Tongue (tissue), 2 donors: ENCODE results near the gene RTP5. TPM values are rescaled to one million over a fixed set of nuclear protein-coding genes. Genes with fewer than 3 reads are reported as not detected.
A peak's percentile ranks its signal among the peaks of the same experiment; 100 is the strongest.

Source experiments
- DNase-seq: peaks from one replicate; pipeline ENCODE4 v3.0.0-alpha.2; 2015
- total RNA-seq: library from RNA; depleted of rRNA; stranded (reverse); fragments of >200 nt; gene quantifications from one replicate; pipeline ENCODE4 v1.2.3, GENCODE V29; 2014

Gene RTP5
- total RNA-seq, 1 donor from 2014 or later, result not detected

DNA sequence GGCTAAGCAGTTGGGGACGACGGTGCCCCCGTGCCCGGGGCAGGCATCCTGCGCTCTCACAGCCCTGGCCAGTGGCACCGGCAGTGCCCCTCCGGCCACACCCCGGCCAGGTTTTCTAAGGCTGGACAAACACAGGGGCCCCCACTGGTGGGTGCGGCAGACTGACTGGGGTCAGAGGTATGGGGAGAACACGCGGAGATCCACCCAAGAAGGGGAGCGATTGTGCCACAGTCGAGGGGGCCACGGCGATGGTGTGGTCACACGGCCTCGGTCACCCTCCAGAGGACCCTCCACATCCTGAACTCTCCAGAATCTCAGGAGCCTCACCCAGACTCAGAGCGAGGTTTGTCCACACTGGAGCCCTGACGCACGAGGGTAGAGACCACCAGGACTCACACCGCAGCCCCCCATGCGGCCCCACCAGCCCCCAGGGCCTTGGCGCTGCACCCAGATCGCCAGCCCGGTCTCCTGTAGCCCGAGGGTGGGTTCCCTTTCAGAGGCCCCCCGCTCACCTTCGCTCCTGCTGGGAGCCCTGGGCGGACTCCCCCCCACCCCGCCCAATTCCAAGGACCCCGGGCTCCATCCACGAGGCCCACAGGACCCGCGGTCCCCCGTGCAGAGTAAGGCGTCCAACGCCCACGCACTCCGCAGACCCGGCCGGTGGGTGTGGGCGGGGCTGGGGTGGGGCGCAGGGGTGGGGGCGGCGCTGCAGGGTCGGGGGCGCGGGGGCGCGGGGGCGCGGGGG lies 26.0 kb upstream of the RTP5 start:
- no peak for DNase-seq

DNA sequence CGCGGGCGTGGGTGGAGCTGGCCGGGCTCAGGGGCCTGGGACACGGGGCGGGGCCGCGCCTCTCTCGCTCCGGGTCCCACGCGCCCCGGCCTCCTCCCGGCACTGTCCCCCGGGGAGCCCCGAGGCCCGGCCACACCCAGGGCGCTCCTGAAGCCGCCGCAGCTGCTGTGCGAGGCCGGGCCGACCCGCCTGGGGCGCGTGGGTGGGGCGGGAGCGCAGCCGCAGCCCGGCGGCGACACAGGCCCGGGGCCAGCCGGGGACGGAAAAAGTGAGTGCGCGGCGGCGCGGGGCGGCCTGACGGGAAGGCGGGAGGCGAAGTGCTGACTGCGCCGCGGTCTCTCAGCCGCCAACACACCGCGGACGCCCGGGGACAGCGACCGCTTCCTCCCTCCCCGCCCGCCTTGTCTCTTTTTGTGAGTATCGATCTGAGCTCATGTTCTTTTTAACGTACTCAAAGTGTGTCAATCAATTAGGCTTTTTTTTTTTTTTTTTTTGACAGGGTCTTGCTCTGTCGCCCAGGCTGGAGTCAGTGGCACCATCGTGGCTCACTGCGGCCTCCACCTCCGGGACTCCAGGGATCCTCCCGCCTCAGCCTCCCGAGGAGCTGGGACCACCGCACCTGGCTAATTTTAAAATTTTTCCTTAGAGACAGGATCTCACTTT lies 25.3 kb upstream of the RTP5 start:
- peak; percentile 88 for DNase-seq

DNA sequence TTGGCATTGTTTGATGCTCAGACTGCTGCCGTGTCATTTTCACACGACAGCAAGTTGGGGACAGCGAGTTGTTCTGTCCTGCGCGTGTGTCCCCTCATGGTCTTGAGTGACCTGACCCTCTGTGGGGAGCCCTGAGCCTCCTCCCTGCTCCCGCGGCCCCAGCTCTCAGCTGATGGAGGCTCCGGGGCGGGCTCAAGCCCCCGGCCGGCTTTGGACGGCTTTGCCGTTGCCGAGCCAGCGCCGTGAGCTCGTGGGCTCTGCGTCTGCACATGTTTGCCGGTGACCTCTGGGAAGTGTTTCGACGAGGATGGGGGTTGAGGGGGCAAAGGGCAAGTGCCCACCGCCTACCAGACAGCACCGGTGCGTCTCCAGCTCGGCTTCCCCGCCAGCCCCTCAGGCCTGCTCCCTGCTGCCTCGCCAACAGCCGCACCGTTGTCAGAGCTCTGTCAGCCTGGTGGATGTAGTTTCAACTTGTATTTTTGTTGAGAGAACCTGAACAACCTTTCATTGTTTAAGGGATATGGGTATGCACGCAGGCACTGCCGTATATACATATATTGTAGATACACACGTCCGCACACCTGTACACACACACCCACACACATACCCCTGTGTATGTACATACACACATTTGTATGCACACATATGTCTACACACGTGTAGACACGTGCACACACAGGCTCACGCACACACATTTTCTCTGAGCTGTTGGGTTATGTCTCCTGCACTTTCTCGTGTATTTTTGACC lies 24.5 kb upstream of the RTP5 start:
- peak; percentile 11 for DNase-seq

DNA sequence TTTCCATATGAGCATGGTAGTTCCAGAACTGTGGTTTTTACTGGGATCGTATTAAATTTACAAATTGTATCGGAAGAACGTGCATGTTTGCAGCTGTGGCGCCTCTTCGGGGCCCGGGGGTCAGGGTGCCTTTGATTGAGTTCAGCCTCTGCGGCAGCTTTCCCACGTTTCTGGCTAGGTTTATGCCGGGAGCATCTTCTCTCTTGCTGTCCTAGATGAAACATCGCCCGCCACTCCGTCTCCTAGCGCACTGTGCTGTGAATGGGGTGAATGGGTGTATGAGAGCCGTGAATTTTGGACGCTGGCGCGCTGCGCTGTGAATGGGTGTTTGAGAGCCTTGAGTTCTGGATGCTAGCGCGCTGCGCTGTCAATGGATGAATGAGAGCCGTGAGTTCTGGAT lies 23.1 kb upstream of the RTP5 start:
- DNase-seq, result no peak

DNA sequence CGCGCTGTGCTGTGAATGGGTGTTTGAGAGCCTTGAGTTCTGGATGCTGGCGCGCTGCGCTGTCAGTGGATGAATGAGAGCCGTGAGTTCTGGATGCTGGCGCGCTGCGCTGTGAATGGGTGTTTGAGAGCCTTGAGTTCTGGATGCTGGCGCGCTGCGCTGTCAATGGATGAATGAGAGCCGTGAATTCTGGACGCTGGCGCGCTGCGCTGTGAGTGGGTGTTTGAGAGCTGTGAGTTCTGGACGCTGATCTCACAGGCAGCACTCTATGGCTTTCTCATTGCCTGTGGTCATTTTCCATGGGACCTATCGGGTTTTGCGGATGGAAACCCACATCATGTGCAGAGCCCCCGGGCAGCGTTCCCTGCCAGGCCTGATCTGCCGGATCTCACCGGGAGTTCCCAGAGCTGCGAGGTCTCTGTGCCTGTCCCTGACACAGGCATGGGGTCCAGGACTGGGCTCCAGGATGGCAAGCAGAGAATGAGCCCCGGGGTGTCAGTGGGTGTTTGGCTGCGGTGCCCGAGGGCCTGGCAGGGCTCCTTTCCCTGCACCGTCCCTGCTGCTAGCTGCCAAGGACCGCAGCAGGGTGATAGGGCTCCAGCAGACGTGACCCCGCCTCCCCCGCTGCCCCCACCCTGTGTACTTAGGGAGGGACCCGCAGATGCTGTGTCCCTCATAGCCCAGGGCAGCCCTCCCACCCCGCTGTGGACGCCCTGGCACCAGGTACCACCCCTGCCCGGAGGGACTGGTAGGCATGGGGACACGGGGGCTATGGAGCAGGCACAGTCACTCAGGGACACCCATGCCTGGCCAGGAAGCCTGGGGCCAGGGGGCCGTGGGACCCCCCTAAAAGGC lies 20.5 kb upstream of the RTP5 start:
- DNase-seq, result no peak

DNA sequence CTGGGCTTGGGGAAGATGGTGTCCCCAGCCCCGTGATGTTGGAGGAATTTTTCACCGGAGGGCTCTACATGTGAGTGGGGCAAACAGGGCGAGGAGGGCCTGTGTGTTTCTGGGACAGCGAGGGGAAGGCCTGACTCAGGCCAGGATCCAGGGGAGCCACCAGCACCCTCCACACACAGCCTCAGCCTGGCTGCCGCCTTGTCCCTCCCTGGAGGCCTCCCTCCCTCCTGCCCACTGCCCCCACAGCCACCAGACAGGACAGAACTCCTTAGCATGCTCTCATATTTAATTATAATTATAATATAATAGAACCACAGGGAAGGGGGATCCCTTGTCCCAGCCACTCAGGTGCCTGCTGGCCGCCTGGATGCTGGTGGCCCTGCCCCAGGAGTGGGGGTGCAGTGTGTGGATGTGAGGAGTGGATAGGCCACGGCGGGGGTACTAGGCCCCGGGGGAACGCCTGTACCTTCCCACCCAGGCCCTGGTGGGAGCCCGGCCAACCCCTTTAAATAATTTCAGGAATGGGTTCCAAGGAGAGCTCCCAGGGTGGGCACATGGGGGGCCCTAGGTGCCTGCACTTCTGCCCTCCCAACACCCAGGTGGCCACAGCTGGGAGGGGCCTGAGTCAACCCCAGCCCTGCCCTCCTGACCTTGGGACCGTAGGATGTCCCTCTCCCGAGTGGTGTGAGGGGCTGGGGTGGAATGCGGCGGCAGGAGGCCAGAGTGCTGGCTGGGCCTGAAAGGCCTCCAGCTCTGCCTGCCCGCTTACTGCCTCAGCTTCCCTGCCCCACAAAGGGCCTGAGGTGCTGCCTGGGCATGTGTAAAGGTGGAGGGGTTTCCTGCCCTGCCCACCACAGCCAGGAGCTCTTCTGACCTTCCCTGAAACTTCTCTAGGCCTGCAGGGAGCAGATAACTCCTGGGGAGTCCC lies 19.6 kb upstream of the RTP5 start:
- no peak for DNase-seq

DNA sequence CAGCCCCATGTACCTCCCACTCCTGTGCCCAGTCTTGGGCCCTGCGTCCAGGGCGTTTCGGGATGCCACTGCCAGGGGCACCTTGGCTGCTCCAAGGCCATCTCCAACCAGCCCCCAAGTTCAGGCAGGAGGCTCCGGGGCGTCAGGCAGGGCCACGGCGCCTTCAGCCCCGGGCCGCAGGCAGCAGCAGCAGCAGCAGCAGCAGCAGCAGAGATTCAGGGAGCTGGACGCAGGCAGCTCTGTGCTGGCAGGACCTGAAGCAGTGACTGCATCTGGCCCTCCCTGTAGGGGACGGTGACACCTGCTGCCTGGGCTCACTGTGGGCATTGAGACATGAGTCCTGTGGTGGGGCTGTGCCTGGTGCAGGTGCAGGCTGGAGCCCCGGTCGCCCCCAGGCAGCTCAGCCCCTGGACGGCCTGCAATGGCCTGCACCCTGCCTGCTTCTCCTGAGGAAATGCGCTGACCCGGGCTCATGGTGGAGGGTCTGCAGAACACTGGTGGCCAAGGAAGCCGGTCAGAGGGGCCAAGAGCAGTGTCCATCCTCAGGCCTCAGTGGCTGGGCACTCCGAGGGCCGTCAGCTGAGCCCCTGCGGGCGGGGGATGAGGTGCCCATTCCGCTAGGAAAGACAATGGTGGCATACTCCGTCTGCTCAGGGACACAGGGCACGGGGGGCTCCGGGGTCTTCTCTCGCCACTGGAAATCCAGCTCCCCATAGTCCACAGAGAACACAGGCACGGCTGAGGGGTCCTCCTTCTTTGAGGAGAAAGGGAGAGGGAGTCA lies 18.8 kb upstream of the RTP5 start:
- no peak for DNase-seq

DNA sequence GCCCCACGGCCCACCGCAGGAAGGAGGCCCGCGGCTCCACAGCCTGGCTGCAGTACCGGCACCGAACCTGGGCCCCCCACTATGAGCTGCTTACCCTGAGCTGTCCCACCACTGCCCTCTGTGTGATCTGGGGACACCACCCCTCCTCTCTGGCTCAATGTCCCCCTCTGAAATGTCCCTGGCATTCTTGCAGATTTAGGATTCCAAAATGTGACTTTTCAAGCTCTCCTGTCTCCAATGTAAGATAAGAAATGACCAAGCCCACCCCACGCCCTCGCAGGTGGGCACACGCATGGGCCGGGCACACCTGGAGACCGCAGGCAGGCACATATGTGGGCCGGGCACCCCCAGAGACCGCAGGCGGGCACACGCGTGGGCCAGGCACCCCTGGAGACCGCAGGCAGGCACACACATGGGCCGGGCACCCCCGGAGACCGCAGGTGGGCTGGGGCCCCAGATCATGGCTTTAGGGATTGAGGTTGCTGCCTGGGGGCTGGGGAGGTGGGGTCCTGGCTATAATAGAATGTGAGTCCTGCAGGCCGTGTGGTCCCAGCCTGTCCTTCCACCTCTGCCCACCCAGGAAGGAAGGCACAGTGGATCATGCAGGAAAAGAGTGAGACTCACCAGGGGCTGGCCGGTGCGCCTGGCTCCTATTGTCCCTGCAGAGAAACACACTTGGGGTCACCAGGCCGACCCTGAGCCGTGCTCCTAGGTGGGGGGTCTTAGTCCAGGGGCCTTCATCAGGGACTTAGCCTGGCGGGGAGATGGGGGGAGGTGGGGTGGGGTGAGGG lies 18.0 kb upstream of the RTP5 start:
- DNase-seq, result no peak

DNA sequence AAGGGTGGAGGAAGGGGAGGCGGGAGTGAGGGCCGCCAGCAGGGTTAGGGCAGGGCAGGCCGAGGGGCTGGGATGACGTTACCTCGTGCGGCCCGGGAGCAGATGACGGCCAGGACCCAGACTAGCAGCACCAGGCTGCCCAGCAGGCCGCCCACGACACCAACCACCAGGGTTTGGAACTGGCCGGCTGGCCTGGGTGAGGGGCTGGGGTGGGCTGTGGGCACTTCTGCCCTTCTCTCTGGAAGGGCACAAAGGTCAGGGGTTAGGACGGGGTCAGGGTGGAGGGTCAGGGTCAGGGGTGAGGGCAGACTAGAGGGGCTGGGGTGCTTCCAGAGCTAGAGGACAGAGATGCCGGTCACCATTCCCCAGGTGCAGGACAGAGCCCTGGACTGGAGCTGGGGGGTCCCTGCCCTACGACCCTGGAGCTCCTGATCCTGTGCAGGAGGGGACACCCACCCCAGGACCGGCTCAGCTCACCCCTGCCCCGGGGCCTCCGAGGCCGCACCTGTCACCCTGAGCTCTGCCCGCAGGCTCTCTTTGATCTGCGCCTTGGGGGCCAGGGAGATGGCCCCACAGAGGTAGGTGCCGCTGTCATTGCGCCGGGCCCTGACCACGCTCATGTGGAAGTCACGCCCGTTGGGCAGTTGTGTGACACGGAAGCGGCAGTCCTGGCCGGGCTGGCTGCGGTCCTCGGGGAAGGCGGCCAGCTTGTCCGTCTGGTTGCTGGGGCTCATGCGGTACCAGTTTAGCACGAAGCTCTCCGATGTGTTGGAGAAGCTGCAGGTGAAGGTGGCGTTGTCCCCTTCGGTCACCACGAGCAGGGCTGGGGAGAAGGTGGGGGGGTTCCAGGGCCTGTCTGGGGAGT lies 17.2 kb upstream of the RTP5 start:
- DNase-seq, result no peak

DNA sequence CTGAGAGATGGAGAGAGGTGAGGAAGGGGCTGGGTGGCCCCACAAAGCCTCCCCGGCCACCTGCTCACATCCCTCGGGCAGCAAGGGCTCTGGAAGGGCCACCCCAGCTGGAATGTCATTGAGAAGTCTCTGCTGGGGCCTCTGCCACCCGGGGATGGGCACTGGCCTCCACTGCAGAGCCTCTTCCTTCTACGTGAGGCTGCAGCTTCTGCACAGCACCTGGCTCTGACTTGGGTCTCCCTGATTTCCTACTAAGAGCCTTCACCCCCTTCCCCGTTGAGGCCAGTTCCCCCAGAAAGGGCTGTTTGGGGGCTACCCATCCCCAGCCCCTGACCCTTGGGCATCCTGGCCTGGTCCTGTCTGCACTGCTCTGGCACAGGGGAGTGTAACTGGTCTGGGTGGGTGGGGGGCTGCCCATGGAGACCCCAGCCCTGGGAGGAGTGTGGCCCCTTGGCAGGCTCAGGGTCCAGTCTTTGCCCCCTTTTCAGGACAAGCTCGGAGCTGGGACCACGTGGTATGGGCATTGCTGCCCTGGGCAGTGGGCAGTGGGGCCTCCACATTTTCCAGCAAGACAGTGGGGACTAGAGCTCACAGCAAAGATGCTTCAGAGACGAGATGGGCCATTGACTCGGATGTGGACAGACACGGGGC lies 16.4 kb upstream of the RTP5 start:
- no peak for DNase-seq

DNA sequence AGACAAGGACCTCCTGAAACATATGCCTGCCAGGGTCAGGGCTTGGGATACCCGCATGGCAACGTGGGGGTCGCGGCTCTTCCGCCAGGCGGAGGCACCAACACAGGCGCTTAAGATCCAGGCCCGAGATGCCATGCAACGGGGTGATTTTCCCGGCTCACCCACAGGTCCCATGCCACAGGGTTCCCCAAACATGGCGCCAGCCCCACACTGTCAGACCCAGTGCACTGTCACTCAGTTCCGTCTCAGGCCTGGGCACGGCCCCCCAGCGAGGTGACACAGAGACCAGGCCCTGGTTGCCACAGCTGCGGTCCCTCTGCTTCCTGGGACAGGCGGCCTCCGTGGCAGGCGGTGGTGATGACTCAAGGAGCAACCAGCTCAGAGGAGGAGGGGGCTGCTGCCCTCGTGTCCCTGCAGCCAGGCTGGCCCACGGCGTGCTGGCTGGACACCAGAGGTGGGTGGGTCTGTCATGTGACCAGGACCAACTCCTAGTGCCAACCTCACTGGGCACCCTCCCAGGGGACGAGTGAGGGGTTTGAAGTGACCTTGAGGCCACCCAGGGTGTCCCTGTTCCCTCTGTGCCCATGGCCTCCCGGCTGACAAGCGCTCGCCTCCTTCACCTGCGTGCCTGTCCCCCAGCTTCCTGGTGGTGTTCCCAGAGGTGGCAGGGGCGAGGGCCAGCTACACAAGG lies 15.7 kb upstream of the RTP5 start:
- no peak for DNase-seq

DNA sequence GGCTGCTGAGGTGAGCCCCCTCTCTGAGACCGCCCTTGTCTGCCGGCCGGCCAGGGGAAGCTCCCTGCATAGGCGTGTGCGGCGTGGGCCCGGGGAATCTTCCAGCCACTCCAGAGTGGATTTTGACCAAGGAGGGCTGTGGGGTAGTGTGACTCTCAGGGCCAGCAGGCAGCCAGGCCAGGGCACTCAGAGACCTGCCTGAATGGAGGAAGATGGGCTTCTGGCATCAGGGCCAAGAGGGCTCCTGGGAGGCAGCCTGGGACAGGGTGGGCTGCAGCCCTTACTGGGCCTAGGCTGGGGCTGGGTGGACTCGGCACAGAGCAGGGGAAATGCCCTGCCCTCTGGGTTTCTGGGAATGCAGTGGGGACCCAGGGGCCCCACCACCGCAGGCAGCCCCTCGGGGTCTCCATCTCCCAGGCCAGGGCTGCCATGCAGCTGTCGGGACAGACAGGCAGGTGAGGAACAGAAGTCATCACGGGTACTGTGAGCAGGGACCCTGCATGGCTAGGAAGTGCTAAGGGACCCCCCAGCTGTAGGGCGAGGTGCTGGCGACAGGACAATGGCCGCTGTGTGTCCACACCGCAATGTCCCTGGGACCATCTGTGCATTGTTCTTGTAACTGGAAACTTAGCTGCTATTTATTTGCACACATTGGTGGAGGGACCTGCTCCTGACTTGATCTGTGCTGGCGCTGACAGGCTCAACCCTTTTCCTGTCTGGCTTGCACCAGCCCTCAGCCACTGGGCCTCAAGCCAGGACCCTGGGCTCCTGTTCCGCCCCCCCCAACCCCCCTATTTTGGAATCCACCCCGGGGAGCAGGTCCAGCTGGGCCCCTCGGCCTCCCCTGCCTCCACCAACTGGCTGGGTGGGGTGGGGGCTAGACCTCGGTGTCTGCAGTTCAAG lies 14.9 kb upstream of the RTP5 start:
- DNase-seq, result no peak

DNA sequence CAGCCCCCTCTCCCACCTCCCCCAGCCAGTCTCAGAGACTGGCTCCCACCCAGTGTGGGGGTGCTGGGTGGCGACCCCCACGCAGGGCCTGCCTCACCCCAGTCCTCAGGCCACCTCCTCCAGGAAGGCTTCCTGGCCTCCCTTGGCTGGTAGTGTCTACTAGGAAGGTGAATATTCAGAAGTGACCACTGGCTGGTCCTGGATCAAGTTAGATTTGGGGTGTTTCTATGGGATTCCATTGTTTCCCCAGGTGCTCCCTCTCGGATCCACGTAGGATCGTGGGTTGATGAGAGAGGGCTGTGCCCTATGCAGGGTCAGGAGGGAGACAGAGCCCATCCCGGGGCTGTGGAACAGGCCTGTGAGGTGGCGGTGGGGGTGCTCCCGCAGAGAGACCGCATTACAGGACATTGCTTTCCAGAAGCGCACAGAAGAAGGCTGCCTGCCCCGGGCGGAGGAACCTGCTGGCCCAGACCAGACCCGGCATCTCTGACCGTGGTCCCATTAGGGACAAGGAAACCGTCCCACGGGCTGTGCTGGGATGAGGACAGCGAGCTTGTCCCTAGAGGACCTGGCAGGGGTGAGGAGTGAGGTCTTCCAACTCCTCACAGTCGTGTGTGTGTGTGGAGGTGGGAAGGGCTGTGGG lies 14.2 kb upstream of the RTP5 start:
- no peak for DNase-seq

DNA sequence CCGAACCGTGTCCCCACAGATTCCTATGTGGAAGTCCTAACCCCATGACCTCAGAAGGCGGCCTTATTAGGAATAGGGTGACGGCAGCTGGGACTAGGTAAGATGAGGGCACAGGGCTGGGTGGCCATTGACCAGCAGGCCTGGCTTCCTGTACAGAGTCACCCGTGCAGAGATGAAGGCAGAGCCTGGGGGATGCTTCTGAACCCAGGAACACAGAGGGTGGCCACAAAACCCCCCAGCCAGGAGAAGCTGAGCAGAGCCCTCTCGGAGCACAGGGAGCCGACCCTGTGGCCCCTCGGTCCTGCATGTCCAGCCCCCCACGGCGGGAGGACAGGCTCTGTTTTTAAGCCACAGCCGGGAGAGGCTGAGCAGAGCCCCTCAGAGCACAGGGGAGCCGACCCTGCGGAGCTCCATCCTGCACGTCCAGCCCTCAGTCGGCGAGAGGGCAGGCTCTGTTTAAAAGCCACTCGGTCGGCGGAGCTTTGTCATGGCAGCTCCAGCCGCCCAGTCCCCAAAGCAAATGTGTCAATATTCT lies 13.6 kb upstream of the RTP5 start:
- DNase-seq, result no peak

DNA sequence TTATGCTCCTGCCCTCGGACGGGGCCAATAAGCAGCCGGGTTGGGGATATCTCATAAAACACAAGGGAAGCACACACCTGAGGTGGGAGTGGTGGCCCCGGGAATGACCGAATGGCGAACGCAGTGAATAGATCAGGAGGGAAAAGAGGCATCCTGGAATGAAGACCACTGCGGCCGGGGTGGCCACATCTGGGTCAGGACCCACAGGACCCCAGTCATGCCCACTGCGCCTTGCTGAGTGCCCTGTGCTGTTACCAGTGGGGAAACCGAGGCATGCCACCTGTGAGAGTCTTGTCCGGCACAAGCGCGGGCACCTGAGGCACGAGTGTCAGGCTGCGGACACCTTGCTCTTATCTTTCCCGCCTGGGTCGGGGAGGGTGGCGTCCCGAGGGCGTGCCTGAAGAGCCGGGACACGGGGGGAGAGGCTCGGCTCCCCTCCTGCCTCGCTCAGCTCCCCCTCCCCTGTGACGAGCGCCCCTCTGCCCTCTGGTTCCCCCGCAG lies 12.4 kb upstream of the RTP5 start:
- no peak for DNase-seq
